SK-N-MC (cell line): Measurements from ENCODE around the gene KIAA1755.

Source experiments
- EZH2 ChIP-seq: fragments of 200-600 bp; sonication (generic); IDR thresholded peaks from one replicate; pipeline ENCODE4 v1.6.1; 2017; ENCODE audit warnings: antibody characterized with exemption
- FOXP2 ChIP-seq: optimal IDR thresholded peaks from 2 replicates; pipeline ENCODE3; 2011; ENCODE audit warnings: mild to moderate bottlenecking, moderate library complexity; ENCODE audit not compliant: insufficient read depth; ENCODE audit errors: extremely low read length, control extremely low read depth
- POLR2AphosphoS5 ChIP-seq: IDR thresholded peaks from 2 replicates; pipeline ENCODE4 v1.6.1; 2012; ENCODE audit warnings: mild to moderate bottlenecking, low read depth, low read length, borderline replicate concordance

DNA sequence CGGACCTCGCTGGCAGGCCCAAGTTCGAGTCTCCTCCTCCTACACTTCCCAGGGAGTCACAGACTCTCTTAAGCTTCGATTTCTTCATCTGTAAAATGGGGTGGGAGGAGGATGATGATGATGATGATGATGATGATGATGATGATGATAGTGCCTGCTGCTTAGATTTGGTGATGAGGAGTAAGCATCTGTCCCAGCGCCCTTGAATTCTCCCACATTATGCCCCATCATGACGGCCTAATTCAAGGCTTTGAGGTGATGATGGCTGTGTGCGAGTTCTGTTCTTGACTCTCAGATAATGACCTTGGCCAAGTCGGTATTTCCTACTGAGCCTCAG lies 487 bp upstream of the KIAA1755 start:
- TF ChIP-seq EZH2 (no peak), POLR2AphosphoS5 (no peak), FOXP2 (no peak)
